Activated naive CD4-positive, alpha-beta T cell treated with anti-CD3 and anti-CD28 coated beads, Interleukin-2, amount 50 U/mL, for 72 hours (primary cell): ENCODE results near the gene TCAF1. TPM values are rescaled to one million over a fixed set of nuclear protein-coding genes. Genes with fewer than 3 reads are reported as not detected.
"Not testable (repeated sequence)": the region's sequence is repeated elsewhere in the genome, so short reads cannot be mapped to it uniquely, and the experiment has no call there.

Source experiments
- ATAC-seq, 2 donors: fragments of 150-1000 bp; cut with Tn5 transposase; 2 replicates each; pipeline ENCODE4 v1.10.0; 2021; ENCODE audit warnings: mild to moderate bottlenecking in 2 of 2, moderate library complexity in 2 of 2
- DNase-seq, 2 donors: peaks; one replicate each; pipeline ENCODE4 v3.0.0; 2021 to 2022; ENCODE audit warnings: low spot score in 2 of 2
- H3K27ac Mint-ChIP-seq, 2 donors: one replicate each; pipeline ENCODE4 v1.8.0; 2022; ENCODE audit warnings: mild to moderate bottlenecking in 2 of 2, mixed read lengths in 2 of 2
- H3K36me3 Mint-ChIP-seq, 2 donors: one replicate each; pipeline ENCODE4 v1.8.0; 2022; ENCODE audit warnings: mixed read lengths in 2 of 2
- H3K9me3 Mint-ChIP-seq, 2 donors: one replicate each; pipeline ENCODE4 v1.8.0; 2022; ENCODE audit warnings: mixed read lengths in 2 of 2
- total RNA-seq, 2 donors: library from RNA; stranded (reverse); gene quantifications; one replicate each; pipeline ENCODE4 v1.2.3, GENCODE V29; 2022

TCAF1 gene
- total RNA-seq, 2 donors from 2014 or later = 19.9 to 23.0 TPM

DNA sequence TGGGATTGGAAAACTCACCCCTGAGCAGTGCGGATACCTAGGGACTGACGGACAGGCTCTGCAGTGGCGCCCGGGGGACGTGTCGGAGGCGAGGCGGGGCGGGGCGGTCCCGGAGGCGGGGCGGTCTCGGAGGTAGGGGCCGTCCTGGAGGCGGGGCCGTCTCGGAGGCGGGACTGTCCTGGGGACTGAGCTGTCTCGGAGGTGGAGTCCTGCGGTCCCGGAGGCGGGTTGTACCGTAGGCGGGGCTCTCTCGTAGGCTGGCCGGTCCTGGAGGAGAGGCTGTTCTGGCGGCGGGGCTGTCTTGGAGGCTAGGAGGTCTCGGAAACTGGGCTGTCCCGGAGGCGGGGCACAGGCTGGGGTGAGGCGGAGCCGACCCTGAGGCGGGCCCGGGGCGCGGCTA is 65.4 kb downstream of the TCAF1 start:
- ATAC-seq (peak; percentile 83 to 86), DNase-seq (peak; percentile 85 to 90)
- not testable (repeated sequence) for H3K36me3 Mint-ChIP-seq, H3K9me3 Mint-ChIP-seq
- H3K27ac Mint-ChIP-seq = peak overlapping the region in 1 of 2 donors; percentile 30

DNA sequence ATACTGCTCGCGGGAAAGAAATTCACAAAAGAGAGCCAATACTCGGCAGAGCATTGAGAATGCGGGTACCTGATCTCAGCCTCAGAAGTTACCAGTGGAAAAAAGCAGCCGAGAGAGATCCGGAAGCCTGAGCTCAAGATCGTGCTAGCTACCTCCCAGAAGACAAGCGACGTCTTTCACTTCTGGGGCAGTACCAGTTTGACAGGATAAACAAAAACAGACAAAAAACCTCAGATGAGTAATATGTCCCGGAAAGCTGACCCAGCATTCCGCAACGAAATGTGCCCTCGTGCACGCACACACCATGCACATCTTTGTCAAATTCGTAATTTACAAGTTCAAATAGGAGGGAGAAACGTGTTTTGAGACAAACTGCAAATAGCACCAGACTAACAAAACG is 65.9 kb downstream of the TCAF1 start:
- H3K9me3 Mint-ChIP-seq, H3K36me3 Mint-ChIP-seq, H3K27ac Mint-ChIP-seq, DNase-seq: not testable (repeated sequence)
- peak; percentile 57 to 58 for ATAC-seq

DNA sequence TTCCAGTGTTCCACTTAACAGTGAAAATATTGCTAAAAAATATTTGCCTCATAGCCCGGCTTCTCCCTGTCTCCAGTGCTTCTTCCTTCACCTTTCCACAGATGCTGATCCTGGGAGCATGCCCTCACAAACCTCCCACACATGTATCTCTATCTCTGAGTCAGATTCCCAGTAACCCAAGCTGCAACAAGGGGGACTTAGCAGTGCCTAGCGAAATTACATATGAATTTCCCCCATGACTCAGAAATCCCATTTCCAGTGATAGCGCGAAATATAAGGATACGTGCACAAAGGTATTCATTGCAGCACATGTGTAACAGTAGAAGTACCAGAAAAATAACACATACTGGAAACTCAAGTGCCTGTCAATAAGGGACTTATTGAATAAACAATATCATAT is 75.4 kb downstream of the TCAF1 start:
- not testable (repeated sequence) for H3K27ac Mint-ChIP-seq, H3K9me3 Mint-ChIP-seq, DNase-seq, H3K36me3 Mint-ChIP-seq
- peak; percentile 27 to 75 for ATAC-seq

DNA sequence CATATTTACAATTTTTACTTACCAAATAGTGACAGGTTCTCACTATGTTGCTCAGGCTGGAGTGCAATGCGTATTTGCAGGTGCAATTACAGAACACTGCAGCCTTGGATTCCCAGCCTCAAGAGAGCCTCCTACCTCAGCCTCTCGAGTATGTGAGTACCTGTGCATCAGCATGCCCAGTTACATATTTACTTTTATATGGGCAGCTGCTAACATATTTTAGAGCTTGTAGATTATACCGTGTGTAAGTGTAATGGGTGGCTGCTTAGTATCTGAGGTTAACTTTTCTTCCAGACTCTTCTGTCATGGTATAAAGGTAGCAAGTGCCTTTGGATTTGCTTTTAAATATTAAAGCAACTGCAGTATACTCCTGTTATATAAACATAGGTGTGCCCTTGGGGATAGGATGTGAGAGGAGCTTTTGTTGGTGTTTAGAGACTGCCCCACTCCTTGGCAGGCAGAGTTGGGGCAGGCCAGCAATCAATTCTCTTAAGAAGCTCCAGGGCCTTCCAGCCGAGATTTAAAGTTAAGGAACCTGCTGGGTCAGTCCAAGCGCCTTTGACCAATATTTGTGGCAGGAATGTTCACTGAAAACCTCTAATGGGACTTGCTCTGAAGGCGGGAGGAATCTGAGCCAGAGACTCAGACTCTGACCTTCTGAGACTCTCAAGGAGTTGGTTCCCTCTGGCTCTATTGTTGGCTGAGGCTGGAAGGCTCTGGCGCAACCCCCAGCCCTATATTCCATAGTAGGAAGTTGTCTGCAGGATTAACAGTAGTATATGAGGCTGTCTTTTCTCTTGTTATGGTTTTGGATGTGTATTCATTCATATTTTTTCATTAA is 77.5 kb downstream of the TCAF1 start:
- not testable (repeated sequence) for H3K36me3 Mint-ChIP-seq, ATAC-seq, H3K9me3 Mint-ChIP-seq, H3K27ac Mint-ChIP-seq, DNase-seq

DNA sequence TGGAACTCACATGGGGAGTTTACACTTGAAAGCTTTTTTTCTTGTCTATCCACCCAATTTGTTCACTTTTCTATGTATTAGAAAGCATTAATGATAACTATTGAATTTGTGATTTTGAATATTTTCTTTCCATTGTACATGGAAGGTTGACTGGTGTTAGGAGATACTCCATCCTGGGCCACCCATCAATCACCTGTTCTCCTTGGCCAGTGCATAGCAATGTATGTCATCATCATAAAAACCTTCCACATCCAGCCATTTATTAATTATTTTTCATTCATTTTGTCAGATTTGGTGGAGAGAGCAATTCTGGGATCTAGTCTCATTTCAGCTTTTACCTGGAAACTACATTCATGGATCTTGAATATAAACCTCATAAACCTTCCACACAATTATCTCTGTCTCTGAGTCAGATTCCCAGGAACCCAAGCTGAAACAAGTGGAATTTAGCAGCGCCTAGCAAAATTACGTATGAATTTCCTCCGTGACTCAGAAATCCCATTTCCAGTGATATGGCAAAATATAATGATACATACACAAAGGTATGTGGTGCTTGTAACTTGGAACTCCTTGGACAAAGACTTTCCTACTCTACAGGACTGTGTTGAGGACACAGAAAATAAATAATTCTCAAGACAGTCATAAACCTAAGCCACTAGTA is 78.2 kb downstream of the TCAF1 start:
- not testable (repeated sequence) for DNase-seq, H3K27ac Mint-ChIP-seq, H3K9me3 Mint-ChIP-seq, H3K36me3 Mint-ChIP-seq, ATAC-seq

DNA sequence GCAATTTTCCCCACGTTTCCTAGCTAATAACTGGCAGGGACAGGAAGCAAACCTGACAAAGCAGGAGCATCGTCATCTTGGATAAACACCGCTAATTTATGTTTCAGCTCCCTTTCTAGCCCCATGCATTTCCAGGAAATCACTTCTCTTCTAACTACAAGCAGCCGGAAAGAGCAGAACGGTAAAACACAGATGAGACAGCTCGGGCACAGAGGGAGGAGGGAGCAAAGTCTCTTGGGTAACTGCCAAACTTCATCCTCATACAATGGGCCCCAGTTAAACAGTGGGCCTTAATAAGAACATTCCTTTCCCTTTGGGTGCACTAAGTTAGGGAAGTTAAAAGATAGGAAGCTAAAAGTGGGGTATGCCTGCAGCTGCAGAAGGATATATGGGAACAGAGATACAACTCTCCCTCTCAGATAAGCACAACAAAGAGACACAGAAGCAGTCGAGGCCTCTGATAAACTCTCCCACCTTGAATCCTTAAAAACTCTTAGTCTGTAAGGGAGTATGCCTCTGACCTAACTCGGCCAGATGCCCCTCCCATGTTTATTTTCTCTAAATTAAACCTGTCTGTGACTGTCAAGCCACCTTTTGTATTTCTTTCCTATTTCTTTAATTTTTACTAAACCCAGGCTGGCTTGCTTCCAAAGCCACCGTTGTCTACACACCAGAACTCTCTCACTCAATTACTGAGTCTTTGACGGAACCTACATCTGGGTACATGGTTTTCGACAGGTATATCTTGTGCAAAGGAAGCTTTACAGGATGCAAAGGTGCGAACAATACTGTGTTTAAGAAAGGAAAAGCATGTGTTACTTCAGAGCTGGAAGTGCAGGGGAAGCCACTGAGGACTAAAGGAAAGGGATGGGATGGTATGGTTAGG is 80.3 kb downstream of the TCAF1 start:
- not testable (repeated sequence) for H3K9me3 Mint-ChIP-seq, DNase-seq, H3K36me3 Mint-ChIP-seq, H3K27ac Mint-ChIP-seq
- ATAC-seq = peak; percentile 74 to 79

DNA sequence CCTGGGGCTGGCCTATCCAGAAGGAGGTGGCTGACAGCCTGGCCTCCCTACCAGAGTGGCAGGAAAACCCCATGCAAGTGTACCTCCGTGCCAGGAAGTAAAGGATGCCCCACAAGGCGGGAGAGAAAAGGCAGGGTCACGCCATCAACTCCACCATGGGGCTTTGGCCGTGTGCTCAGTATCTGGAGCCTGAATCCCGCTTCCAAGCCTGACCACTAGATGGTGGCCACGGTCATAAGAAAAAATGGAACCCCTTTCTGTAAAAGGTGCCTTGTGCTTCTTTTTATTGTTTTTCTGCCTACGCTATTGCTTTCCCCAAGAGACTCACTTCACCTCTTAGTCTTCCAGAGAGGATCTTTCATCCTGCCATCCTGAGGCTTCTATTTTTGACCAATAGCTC is 84.1 kb downstream of the TCAF1 start:
- not testable (repeated sequence) for DNase-seq, H3K36me3 Mint-ChIP-seq, H3K9me3 Mint-ChIP-seq, H3K27ac Mint-ChIP-seq
- peak in 1 of 2 donors; percentile 35 for ATAC-seq

DNA sequence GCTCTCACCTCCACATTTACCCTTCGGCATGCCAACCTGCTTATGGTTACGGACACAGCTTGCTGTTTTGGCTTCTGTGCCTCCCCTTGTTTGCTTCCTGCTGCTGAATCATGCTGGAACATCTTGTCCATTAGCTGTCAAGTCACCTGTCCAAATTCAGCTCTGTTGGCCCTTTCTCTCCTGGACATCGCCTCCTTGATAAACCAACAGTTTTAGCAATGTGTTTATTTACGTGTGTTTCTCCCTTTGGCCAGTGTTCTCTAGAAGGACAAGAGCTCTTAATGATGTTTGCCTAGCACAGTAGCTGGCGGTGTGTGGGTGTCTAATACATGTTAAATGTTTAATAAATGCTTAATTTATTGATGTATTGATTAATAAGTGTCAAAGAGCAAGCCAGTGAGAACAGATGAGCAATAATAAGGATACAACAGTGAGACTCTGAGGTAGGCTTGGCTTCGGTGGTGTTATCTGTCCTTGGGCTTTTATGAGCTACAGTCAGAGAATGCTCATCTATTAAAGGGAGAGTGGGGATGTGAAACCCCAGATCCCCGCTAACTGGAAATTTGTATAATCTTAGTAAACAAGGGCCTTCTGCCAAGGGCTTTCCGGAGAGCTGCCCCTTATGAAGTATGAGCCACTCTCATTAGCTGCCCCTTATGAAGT is 85.4 kb downstream of the TCAF1 start:
- ATAC-seq, H3K27ac Mint-ChIP-seq, H3K9me3 Mint-ChIP-seq, DNase-seq, H3K36me3 Mint-ChIP-seq: not testable (repeated sequence)

DNA sequence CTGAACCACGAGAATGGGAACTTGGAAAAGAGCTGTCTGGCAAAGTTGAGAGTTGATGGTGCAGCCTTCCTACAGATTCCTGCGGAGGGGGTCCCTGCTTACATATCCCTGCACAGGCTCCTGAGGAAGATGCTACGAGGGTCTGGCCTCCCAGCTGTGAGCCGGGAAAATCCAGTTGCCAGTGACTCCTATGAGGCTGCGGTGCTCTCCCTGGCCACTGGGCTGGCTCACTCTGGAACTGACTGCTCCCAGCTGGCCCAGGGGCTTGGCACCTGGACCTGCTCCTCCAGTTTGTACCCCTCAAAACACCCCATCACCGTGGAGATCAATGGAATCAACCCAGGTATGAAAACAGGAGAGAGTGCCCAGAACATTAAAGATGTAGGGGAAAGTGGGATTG is 91.3 kb downstream of the TCAF1 start:
- H3K36me3 Mint-ChIP-seq, H3K9me3 Mint-ChIP-seq, ATAC-seq, DNase-seq, H3K27ac Mint-ChIP-seq: not testable (repeated sequence)

DNA sequence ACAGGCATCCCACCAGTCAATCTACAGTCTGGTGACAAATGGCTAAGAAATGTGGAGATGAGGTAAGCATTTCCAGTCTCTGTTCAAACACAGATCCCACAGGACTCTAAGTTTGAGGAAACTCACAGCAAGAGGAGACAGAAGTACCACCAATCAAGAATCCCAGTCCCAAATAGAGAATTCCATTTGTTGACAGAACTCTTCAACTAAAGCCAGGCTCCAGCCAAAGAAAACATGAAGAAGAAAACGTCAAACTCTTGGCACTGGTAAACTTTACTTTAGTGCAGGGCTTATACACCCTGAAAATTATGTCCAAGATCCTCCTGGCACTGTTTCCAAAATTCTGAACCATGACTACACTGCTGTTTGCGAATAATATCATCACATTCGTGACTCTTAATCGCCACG is 95.3 kb downstream of the TCAF1 start:
- ATAC-seq, H3K36me3 Mint-ChIP-seq, H3K9me3 Mint-ChIP-seq, H3K27ac Mint-ChIP-seq, DNase-seq: not testable (repeated sequence)

Other genes starting within 250 kb of the TCAF1 start
- gene CTAGE6, start 144.5 kb downstream of the TCAF1 start, total RNA-seq = 1 to 10 TPM in 1 of 2 donors, under 1 TPM in 1; 0.93 to 3.1 TPM
- not detected for gene OR2F2, start 33.1 kb upstream of the TCAF1 start, total RNA-seq
- gene OR2F1, start 52.7 kb upstream of the TCAF1 start, total RNA-seq = not detected
- gene OR6B1, start 98.1 kb upstream of the TCAF1 start, total RNA-seq = not detected
- gene OR2A5, start 146.8 kb upstream of the TCAF1 start, total RNA-seq = not detected
- gene OR2A25, start 167.6 kb upstream of the TCAF1 start, total RNA-seq = not detected
- not detected for gene OR2A12, start 184.1 kb upstream of the TCAF1 start, total RNA-seq
- not detected for gene OR2A2, start 207.4 kb upstream of the TCAF1 start, total RNA-seq
- gene OR2A14, start 221.0 kb upstream of the TCAF1 start, total RNA-seq = not detected